ENCODE results near the gene RUNX2. TPM values are rescaled to one million over a fixed set of nuclear protein-coding genes. Genes with fewer than 3 reads are reported as not detected.

The RUNX2 gene
- total and polyA plus RNA-seq, 2 of the 8 experiments (the other 6 are each of a cell fraction or from before 2014, with no cell fraction given), result 0.26 to 1.2 TPM

GRCh38 chr6:45326698-45327417, 1.3 kb upstream of the RUNX2 start:
- H3K27me3 ChIP-seq (replicated peaks in 1 of 4; ENCODE audit: control insufficient read depth in 3 of 4, extremely low read depth in 1 of 4, insufficient read depth in 3 of 4, low read length in 3 of 4), result no peaks in the 10 kb centered on the region
- ChIA-PET CTCF (ENCODE audit: partially characterized antibody) (no interaction called here), POLR2A (ENCODE audit: partially characterized antibody) (interaction anchor here (0.7 to 1.2 kb wide), 4 partner anchors 9 to 95 kb away, joined by 3 to 5 read pairs (median 3); partner anchors contain the start of gene SUPT3H)
- H3K4me2 ChIP-seq (ENCODE audit: insufficient read depth in 1 of 2, low read depth in 2 of 2, low read length in 2 of 2), result no peak overlapping the region
- H3K27ac ChIP-seq (ENCODE audit: low read depth, low read length), result no peak overlapping the region
- DNase-seq (ENCODE audit: low read depth in 1 of 2, low spot score in 2 of 2), result no peak
- no peak overlapping the region for H2AFZ ChIP-seq (ENCODE audit: low read length)
- H2BK5ac ChIP-seq (ENCODE audit: low read depth, low read length), result no peak overlapping the region
- H3K4me1 ChIP-seq (replicated peaks in 1 of 4; ENCODE audit: control insufficient read depth in 3 of 4, insufficient read depth in 4 of 4, low read length in 3 of 4), result peaks cover 0 to 7% (median 3%) of the 10 kb centered on the region in 4 experiments; a peak in 3 of 7 replicates
- no peak overlapping the region for H2BK20ac ChIP-seq (ENCODE audit: low read length)
- no peaks in the 10 kb centered on the region for H3K9me3 ChIP-seq (ENCODE audit: insufficient read depth in 2 of 2, low read depth in 1 of 2, low read length in 1 of 2)
- no peaks in the 10 kb centered on the region; the same call in 1 of the 2 replicates for H3K23me2 ChIP-seq (ENCODE audit: low read depth, low read length)
- no peak overlapping the region for H3K4ac ChIP-seq (replicated peaks; ENCODE audit: insufficient read length, low read depth, low read length)
- H3K9ac ChIP-seq (replicated peaks in 1 of 4; ENCODE audit: extremely low read depth in 1 of 4, low read depth in 3 of 4, low read length in 3 of 4), result no peak overlapping the region
- no peak overlapping the region for H2BK12ac ChIP-seq (ENCODE audit: low read depth, low read length)
- H3K79me1 ChIP-seq (ENCODE audit: low read depth, low read length), result peaks cover 2% of the 10 kb centered on the region; the same call in 1 of the 2 replicates
- H4K20me1 ChIP-seq (replicated peaks in 1 of 2; ENCODE audit: control insufficient read depth in 1 of 2, insufficient read depth in 2 of 2, low read length in 2 of 2), result no peaks in the 10 kb centered on the region
- H3K56ac ChIP-seq (replicated peaks; ENCODE audit: insufficient read length, low read depth, low read length), result no peak overlapping the region
- no peak overlapping the region for H2BK15ac ChIP-seq (ENCODE audit: low read length)
- H4K91ac ChIP-seq (replicated peaks; ENCODE audit: insufficient read length, low read length), result no peak overlapping the region
- H3K4me3 ChIP-seq (ENCODE audit: extremely low read depth in 1 of 4, insufficient read depth in 2 of 4, low read depth in 3 of 4, low read length in 4 of 4), result no peak overlapping the region
- H2BK120ac ChIP-seq (replicated peaks; ENCODE audit: low read depth, low read length), result no peak overlapping the region
- H3K14ac ChIP-seq (ENCODE audit: insufficient read length), result no peak overlapping the region
- no peak overlapping the region for H2AK5ac ChIP-seq (ENCODE audit: low read depth, low read length)
- H3K23ac ChIP-seq (ENCODE audit: insufficient read length), result no peak overlapping the region
- no peaks in the 10 kb centered on the region for H3K36me3 ChIP-seq (ENCODE audit: control insufficient read depth in 2 of 4, insufficient read depth in 4 of 4, low read length in 3 of 4)
- H4K8ac ChIP-seq (ENCODE audit: extremely low read depth, insufficient read depth, low read length), result no peak overlapping the region
- no peak overlapping the region for H3K18ac ChIP-seq (ENCODE audit: extremely low read depth, low read length)
- FAIRE-seq, result peak; percentile 19
- 85% methylated on average over 5 of the region's 5 CpGs; no CpG with 5 or more reads in 1 of the 2 experiments for WGBS, 2 experiments (ENCODE audit: extremely low coverage in 1 of 2, insufficient coverage in 1 of 2, insufficient read length in 1 of 2, insufficient replicate concordance in 2 of 2, low coverage in 1 of 2, low lambda C conversion rate in 2 of 2, missing lambda C conversion rate in 1 of 2)
- TF ChIP-seq GTF2F1 (IDR thresholded peaks at IDR 0.05; ENCODE audit: borderline replicate concordance, low read depth, low read length) (0 out of 2 replicates have a peak, but pooled peaks have one; percentile 47), RAD21 (IDR thresholded peaks at IDR 0.05 in 1 of 2, conservative IDR thresholded peaks at IDR 0.05 in 1 of 2; ENCODE audit: low read depth in 2 of 2, low read length in 2 of 2) (no peak), TAF7 (optimal IDR thresholded peaks at IDR 0.05; ENCODE audit: borderline replicate concordance, low read depth, low read length) (peak; percentile 97), BACH1 (IDR thresholded peaks at IDR 0.05; ENCODE audit: low read length) (no peak), HDAC2 (IDR thresholded peaks at IDR 0.05; ENCODE audit: borderline replicate concordance in 1 of 2, low read depth in 2 of 2, low read length in 2 of 2) (no peak), BRCA1 (IDR thresholded peaks at IDR 0.05; ENCODE audit: low read depth, low read length) (no peak), POLR2A (IDR thresholded peaks at IDR 0.05; ENCODE audit: control extremely low read depth in 1 of 2, low read depth in 2 of 2, low read length in 2 of 2) (peak in 1 of 2 experiments; percentile 69; a peak in 2 of 3 replicates), TBP (IDR thresholded peaks at IDR 0.05; ENCODE audit: low read depth, low read length) (peak; percentile 71)
- no peaks in the 10 kb centered on the region for H3K79me2 ChIP-seq (ENCODE audit: control insufficient read depth in 1 of 2, insufficient read depth in 2 of 2, low read length in 2 of 2)
- no peak overlapping the region for H4K5ac ChIP-seq (ENCODE audit: insufficient read length, low read depth, low read length)

All from H1 (cell line).